HG03175 (cell line): Measurements from ENCODE around the gene GRID2.

Experiments
- ATAC-seq: cut with Tn5 transposase; IDR thresholded peaks from one replicate; pipeline ENCODE4 v1.9.1; 2021; ENCODE audit warnings: mild to moderate bottlenecking, moderate library complexity; ENCODE audit not compliant: unreplicated experiment

GRID2 gene

DNA sequence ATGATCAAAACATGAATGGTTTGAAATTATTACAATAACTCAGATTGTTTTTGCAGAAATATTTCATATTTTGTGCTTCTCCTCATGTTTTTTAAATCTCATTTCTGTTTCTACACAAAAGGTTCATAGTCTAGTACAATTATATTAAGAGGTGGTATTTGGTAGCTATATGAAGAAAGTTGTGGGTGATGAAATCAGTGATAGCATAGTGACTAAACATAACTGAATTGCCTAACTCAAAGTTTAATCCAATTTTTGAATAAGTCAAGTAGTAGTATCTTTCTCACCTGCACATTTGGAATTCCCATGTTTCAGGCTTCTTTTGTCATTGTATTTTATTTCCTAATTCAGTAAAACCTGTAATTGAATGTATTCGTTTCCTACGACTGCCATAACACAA is 648.7 kb downstream of the GRID2 start:
- ATAC-seq = no peak

DNA sequence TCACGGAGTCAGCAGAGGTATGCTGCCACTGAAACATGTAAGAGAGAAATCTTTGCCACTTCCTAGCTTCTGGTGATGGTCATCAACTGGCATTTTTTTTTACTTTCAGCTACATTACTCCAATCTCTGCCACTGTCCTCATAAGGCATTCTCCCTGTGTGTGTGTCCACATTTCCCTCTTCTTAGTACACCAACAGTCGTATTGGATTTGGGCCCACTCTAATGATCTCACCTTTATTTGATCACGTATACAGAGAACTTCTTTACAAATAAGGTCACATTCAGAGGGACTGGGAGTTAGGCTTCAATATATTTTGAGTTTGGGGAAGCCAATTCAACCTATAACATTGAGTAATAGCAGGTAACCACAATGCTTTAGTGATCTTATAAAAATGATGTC is 649.1 kb downstream of the GRID2 start:
- ATAC-seq = no peak

DNA sequence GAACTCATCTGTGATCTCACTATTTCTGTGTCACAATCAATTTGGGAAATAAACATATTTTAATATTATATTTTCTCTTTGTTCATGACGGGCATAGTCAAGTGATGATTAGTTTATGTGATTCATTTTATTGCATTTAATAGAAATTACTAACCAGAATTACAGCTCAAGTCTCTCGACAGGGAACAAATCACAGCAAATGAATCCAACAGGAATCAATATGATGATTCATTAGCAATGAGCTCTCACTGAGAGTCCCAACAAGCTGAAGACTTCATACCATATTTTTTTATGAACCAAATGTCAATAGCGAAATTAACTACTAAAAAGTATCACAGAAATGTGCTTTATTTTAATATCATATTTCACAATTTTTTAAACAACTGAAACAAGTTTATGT is 649.7 kb downstream of the GRID2 start:
- no peak for ATAC-seq

DNA sequence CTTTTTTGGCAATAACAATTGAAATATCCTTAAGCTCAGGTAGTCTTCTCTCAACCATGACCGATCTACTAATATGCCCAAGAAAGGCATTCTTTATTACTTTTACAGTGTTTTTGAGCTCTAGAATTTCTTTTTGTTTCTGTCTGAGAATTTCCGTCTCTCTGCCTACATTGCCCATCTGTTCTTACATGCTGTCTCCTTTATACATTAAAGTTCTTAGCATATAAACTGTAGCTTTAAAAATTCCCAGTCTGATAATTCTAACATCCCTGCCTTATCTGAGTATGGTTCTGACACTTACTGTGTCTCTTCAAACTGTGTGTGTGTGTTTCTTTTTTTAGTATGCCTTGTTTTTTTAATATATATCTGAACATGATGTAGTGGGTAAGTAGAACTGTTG is 658.1 kb downstream of the GRID2 start:
- ATAC-seq = no peak

DNA sequence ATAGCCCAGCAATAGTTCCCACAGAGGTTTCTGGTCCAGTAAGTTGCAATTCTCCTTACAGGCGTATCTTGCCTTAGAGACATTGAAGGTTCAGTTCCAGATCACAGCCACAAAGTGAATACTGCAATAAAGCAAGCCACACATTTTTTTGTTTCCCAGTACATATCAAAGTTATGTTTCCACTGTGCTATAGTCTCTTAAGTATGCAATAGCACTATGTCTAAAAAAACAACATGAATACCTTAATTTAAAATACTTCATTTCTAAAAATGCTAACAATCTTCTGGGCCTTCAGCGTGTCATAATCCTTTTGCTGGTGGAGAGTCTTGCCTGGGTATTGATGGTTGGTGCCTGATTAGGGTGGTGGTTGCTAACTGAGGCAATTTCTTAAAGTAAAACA is 659.1 kb downstream of the GRID2 start:
- no peak for ATAC-seq

DNA sequence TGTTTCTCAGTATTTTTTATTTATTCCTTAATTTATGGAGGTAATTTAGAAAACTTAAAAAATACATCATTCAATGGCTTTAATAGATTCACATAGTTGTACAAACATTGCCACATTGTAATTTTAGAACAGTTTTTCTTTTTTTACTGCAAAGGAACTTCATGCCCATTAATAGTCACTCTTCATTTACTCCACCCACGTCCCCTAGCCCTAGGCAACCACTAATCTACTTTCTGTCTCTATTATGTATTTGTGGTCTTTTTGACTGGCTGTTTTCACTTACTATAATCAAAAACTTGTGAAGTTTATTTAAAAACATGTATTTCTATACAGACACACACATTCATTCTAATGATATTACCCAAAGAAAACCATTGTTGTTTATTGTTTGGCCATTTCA is 664.8 kb downstream of the GRID2 start:
- no peak for ATAC-seq

DNA sequence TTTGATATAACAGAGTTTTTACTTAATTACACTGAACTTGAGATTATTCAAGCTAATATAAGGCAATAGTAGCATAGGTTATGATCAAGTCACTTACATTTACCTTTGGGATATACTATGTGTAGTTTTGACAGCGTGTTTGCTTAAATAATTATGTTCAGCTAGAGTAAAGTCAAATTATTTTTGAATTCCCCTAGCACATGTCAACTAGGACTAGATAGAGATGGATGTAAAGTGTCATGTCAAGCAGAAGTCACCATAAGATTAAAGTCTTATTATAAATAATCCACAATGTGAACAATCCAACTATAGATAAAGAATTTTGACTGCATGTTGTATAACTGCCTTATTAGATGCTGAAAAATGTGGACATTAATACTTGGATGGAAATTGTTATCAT is 665.2 kb downstream of the GRID2 start:
- ATAC-seq = no peak

DNA sequence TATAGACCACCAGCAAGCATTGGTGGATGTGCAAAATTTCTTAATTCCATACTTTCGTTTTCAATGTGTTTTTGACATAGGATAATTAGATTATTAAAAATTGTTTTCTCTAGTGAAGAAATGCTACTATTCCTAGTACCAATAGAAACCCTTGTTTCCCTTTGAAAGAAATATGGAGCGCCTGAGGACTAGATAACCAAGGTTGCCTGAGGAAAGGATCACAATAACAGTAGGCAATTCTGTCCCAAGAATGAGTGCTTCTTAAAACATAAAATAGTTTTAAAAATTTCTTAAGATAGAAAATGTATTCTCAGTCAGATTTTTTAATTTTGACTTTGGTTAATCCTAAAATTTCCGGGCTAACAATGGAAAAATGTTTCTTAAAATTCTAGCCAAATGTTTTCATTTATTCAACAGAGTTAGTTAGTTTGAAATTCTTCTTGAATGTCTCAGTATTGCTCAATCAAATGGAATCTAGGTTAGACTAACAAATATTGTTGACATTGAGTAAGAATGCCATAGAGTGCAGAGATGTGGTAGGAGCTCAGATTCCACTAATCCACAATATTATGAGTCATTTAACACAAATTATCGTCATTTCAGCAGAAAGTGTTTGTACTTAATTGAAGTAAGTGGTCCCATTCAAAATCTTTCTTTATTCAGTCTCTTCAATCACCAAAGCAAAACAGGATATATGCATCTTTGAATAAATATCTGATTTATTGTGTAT is 666.0 kb downstream of the GRID2 start:
- ATAC-seq = no peak

DNA sequence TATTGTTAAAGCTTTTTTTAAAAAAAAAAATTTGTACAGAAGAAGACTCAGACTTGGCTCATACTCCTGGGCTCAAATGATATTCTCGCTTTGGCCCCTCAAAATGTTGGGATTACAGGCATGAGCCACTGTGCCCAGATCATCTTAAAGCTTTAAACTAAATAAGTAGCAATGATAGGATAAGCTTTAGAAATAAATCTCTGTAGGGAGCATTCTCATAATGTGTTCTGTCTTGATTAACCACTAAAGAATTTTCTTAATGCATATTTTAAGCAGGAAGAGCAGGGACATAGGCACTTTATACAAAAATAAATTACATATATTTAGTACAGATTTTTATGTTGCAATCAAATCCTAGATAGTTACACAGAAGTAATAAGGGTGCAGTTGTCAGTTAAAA is 667.2 kb downstream of the GRID2 start:
- ATAC-seq = no peak

DNA sequence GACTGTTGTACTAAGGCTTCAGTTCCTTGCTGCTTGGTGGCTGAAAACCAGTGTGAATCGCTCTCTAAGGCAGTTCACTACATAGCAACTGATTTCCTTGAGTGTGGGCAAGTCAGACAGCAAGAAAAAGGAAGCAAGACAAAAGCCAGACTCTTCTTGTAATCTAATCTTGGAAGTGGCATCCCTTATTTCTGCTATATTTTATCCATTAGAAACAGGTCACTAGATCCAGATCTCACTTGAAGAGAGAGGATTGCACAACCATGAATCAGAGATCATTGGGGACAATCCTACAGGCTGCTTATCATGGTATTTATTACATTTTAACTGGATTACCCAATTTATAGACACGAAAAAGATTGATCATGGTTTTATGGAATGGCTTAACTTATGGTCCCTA is 684.5 kb downstream of the GRID2 start:
- no peak for ATAC-seq

DNA sequence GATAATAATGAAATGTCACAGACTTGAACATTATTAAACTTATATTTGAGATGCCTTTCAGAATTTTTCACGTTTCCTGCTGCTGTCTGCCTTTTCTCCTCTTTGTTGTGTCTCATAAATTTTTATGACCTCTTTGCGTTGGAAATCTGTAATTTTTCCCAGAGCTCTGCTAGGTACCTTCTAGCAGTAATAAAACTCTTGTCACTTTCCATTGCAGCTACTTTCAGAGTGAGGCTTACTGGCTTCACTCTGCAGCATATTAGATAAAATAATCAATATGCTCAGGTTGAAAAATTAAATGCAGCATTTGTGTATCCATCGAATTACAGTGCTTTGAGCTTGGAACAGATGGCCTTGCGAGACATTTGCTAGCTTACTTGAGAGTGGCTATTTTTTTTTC is 689.0 kb downstream of the GRID2 start:
- no peak for ATAC-seq

DNA sequence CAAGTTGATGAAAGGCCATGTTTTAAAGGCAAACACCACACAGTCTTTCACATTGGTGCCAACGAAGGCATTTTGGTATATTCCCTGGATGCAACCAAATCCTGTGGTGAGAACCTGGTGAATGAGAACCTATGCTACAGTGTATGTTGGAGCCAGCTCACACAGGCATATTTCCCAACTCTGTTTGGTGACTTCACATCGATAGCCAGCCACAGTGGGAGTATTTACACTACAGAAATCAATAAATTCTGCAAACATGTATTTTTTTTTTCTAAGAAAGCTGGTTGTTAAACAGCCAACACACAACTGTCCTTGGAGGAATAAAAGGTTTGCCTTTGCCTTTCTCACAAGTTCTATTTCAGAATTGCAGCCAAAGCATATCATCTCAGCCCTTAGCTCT is 691.0 kb downstream of the GRID2 start:
- no peak for ATAC-seq

DNA sequence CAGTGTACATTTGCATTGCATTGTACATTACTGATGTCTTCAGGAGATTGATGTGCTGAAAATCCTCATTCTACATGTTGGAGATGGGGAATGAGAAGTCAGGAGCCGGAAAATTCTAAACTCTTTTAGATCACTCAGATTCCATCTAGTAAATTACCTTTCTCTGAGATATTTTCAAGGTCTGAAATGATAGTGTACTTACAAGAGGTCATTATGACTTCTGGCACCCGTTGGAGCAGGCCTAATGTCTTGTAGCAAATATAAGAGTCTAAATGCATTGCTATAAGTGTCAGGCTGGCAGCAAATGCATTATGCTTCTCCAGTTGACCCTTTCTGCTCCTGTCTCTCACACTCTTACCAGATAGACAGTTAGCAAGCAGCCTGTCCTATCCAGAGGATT is 692.8 kb downstream of the GRID2 start:
- ATAC-seq = no peak

DNA sequence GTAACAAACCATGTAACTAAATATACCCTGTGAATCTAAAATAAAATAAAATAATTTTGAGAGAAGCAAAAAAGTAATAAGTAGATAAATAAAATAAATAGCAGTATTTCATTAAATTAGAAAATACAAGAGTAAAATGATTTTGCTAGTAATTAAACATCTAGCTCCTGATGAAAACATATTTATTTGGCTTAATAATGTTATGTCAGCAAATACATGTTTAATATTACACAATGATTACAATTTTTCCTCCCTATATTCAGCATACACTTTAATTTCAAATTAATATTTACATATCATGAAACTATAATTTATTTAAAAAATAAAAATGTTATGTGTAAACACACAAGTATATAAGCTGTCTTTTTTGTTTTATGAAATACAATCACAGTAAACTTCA is 697.1 kb downstream of the GRID2 start:
- ATAC-seq = no peak

DNA sequence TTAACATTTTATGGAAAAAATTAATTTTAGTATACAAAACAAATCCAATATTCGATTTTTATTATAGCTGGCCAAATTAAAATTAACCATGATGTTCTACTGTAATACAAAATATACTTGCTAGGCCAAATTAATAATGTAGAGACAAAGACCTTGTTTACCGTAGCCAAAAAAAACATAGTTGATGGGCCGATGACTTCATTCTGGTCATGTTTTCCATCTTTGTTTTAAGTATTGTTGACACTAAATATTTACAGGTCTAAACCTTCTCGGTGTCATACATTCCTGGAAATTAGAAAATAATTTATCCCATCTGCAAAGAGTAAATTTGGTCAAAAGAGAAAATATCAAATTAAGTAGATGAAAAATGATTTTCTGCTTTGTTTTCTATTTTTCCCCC is 698.5 kb downstream of the GRID2 start:
- ATAC-seq = no peak

DNA sequence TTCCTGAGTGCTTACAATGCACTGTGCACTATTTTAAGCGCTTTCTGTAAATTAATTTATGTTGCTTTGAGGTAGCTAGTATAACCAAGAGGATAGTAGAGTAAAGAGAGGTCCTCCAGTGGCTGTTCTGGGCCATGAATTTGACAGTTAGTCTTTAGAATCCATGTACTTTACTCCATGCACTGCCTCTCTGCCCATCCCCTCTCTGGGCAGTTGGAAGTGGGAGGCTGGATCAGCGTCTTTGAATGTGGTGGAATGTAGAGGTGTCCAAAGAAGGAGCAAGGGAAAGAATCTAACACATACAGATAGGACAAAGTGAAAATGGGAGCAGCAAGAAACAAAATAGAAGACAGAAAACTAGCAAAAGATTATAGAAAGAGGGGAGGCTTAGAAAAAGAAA is 712.6 kb downstream of the GRID2 start:
- no peak for ATAC-seq

DNA sequence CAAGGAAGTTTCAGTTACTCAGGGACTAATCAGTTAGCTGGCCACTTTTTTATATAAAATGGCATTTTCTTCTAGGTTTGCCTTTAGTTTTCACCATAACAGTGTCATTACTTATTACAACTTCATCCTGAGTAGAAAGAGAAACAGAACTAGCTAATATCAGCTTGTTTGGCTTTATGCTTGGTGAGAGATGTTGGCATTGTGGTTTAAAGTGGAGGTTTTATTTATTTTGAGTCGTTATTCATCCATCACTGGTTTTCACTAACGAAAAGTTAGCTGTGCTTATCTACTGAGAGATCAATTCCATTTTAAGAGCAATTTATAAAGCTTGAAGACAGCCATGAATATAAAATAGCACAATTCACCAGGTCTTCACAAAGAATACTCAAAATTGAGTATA is 714.5 kb downstream of the GRID2 start:
- no peak for ATAC-seq

DNA sequence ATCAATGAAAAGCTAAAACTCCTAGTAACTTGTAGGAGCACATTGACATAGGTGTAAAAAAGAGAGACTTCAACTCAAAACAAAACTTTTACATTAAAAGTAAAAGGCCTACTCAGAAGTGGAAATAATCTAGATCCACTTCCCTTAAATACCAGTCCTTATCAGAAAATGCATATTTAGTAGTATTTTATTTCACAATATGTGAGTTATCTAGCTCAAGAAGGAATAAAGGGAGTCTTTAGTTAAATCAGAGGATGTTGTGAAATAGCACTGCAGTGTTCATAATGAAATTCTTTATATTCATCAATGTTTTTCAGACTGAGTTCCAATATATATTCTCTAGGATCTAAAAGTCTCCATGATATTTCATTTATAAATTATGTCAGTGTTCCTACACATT is 715.0 kb downstream of the GRID2 start:
- no peak for ATAC-seq

DNA sequence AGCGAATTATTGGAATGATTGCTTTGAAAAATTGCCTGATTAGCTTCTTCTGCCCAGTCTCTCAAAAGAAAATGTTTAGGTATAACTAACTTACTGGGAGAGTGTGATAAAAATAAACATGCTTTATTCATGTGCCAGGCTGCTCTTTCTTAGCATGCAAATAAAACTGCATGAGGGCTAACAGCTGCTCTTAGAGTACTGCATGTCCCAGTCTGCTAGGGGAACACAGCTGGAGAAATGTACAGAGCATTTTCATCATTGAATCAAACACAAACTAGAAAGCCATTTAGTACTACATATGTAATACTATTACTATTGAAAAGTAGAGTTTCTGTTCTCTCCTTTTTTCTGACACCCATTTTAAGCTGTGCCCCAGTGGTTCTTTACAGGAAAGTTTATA is 726.0 kb downstream of the GRID2 start:
- ATAC-seq = no peak

DNA sequence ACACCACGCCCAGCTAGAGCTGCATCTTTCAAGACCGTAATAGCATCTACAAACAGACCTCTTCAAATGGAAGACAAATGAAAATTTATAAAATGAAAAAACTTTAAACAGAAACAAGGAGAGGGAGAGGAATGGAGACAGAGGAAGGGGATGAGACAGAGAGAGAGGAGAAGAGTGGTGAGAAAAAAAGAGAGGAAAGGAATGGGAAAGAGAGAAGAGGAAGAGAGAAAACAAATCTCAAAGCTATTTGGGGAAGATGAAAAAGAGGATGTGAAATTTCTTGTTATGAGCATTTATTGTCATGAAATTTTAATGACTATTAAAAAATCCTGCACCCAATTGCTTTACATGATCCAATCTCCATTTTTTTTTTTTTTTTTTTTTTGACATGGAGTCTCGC is 726.9 kb downstream of the GRID2 start:
- ATAC-seq = no peak

DNA sequence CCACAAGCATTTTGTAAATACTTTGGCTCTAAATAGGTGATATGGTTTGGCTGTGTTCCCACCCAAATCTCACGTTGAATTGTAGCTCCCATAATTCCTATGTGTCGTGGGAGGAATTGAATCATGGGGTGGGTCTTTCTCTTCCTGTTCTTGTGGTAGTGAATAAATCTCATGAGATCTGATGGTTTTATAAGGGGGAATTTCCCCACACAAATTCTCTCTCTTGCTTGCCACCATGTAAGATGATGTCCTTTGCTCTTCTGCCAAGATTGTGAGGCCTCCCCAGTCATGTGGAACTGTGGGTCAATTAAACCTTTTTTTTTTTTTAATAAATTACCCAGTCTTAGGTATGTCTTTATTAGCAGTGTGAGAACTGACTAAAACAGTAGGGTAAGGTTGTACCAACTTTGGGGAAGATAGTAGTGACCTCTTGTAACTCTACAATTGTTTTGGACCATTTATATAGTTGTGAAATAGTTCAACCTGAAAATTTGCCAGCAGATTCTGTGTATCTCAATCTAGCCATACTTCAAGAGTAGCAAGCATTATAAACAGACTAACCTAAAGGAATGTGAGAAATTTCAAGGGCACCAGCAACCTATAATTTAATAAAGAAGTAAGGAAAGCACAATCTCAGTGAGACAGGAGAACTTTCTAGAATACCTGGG is 727.8 kb downstream of the GRID2 start:
- ATAC-seq = no peak

DNA sequence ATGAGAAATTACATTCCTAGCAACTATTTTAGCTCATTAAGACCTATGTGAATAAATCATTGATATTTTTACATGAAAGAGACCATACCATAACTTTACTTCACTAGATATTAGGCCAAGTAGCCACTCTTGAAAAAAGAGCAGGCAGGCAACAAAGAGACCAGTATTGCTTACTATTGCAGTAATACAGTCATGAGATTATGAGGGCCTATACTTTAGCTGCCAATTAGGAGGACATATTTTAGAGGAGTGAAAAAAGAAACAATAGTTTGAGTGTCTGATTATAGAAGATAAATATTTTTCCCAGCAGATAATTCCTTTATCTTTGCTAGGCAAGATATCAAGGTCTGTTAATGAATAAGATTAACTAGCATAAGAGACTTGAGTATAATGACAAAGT is 739.0 kb downstream of the GRID2 start:
- ATAC-seq = no peak

DNA sequence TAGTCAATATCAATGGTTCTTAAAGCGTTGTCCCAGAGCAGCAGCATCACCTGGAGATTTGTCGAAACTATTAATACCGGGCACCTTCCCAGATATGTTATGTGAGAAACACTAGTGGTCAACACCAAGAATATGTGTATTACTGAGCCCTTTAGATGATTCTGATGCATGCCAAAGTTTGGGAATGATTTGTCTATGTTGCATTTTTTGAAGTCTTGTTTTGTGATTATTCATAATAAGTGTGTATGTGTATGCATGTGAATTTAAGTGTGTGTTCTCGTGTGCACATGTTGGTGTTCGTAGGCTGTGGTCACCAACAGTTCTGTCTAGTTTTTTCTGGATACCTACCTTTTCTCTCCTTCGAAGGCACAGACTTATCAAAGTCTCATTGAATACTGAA is 749.4 kb downstream of the GRID2 start:
- no peak for ATAC-seq
